GM21737 (cell line): ENCODE measurements around the gene ATP10D.

ENCODE experiments used
- ATAC-seq: cut with Tn5 transposase; IDR thresholded peaks from one replicate; pipeline ENCODE4 v1.9.1; 2021; ENCODE audit warnings: mild to moderate bottlenecking, moderate library complexity; ENCODE audit not compliant: unreplicated experiment

ATP10D gene

DNA sequence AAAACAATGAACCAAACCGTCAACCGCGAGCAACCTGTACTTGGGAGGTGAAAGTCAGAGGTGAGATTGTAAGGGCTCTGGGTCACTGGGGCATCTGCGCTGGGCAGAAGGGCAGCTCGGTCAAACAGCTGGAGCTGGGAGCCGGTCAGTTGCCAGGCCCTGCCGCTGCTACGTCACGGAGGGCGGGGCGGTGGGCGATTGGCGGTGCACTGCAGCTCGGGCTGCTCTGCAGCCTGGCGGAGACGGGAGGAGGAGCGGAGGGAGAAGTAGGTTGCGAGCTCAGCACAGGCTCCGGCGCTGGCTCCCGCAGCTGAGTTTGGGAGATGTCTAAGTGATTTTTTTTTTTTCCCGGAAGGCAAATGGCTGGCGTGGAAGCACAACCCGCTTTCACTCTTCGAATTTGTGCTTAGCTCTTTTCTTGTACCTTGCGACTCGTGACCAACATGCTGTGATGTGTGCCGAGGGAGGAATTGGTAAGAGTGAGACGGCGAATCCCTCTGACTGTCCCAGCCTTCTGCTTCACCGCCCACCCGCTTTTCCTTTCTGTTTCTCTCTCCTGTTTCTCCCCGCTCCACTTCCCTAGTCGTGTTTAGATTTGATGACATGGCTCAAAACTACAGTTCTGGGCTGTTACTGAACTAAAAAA lies at the start of gene ATP10D:
TSS of gene ATP10D (plus strand) at position 229 of the 646 bp plus-strand sequence. CDS start 27,266 bp downstream, outside the sequence.
- peak; percentile 96 for ATAC-seq

DNA sequence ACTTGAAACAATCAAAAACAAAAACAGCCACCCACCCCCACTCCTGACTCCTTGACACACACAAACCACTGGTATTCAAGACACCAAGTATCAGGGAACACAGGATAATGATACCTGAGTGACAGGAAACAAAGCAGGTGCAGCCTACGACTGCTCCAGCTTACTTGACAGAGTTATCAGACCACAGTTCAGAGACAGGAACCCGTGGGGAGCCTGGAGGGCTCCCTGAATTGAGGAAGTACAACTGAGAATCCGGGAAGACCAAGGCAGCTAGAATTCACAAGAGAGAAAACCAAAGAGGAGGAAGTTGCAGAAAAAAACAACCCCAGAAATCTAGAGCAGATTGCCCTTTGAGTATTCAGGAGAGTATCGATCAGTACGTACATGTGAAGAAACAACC lies 42.1 kb upstream of the ATP10D start:
- ATAC-seq: no peak

DNA sequence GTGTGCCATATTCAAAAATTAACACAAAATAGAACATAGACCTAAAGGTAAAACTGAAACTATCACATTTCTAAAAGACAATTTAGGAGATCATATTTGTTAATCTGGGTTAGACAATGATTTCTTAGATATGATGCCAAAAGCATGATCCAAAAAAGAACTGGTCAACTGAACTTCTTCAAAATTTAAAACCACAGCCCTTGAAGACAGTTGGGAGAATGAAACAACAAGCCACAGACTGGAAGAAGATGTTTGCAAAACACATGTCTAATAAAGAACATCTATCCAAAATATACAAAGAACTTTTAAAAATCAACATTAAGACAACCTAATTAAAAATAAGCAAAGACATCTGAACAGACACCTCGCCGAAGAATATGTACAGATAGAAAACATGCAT lies 41.0 kb upstream of the ATP10D start:
- no peak for ATAC-seq

DNA sequence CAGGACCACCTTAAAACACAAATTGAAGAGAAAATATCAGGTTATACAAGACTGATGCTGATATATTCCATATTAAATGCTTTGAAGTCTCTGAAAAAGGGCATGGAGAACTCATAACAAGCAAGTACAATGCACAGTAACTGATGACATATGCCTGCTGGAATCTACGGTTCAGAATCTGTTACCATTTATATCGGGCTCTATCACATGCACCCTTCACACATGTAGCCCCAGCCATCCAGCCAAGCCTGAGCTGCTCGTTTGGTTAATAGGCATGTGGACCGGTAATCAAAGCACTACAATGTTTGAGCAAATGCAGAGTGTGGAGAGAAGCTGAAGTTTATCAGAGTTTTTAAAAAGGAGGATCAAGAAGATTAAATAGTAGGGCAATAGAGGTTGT lies 33.4 kb upstream of the ATP10D start:
- ATAC-seq: no peak

DNA sequence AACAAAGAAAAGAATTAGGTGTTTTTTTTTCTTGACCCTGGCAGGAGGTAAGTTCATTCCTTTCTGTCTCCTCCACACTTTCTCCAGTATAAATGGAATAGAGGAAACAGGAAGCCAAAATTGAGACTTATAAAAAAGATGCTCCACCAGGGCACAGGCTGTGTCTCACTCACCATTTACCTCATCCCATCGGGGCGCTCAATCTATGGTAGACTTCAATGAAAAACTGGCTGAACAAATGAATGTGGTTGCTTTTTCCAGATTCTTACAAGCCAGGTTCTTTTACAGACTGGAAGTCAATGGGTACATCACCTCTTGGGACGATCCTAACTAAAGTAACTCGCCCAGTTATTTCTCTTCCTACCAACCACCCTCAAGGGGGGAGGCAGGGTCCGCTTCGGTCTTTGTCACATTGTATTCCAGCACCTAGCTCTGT lies 22.3 kb upstream of the ATP10D start:
- peak; percentile 26 for ATAC-seq

DNA sequence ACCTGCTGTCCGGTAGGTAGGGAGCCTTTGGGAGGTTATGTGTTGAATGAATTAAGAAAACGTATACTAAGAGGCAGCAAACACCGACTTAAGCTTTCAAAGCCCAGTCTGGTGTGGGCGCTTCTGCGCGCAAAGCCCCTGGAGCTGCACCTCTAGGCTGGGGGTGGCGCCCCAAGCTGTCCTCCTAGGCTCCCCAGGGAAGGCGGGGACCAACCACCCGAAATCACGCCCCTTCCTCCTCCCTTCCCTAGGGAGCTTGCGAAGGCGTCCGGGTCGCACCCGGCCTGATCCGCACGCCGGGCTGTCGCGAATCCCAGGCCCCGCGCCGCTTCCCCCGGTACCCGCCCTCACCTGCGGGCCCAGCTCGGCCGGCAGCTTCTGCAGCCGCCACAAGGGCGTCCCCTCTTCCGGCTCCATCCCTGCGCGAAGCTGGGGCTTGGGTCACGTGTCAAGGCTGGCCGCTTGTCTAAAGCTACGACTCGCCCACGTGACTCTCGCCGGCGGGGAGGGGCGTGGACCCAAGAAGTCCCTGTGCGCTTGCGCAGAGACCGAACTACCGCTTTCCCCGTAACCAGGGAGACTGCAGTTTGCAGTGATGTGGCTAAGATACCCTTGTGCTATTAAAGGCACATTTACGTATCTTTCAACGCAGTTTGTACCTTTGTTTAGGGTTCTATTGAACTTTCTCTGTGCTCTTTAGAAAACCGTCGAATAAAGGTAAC lies 21.7 kb upstream of the ATP10D start, which contains the start of gene COMMD8:
TSS of gene COMMD8 (minus strand) at position 468 of the 722 bp plus-strand sequence. CDS start at position 417, 51 bp downstream.
- ATAC-seq: peak; percentile 93

DNA sequence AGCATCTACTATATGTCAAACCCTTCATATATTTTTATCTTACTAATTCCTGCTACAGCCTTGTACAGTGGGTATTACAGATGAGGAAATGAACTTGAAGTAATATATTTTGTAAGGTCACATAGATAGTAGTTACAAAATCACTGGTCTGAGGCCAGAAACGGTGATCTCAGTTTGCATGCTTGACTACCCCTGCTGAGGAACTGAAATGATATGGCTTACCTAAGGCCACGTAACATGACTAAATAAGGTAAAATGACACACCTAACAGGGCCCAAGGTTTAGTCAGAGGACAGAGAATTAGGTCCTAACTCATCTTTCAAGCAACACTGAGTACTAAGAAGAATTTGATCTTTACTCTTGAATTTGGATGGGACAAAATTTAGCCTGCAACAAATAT lies 20.1 kb upstream of the ATP10D start:
- ATAC-seq: no peak

DNA sequence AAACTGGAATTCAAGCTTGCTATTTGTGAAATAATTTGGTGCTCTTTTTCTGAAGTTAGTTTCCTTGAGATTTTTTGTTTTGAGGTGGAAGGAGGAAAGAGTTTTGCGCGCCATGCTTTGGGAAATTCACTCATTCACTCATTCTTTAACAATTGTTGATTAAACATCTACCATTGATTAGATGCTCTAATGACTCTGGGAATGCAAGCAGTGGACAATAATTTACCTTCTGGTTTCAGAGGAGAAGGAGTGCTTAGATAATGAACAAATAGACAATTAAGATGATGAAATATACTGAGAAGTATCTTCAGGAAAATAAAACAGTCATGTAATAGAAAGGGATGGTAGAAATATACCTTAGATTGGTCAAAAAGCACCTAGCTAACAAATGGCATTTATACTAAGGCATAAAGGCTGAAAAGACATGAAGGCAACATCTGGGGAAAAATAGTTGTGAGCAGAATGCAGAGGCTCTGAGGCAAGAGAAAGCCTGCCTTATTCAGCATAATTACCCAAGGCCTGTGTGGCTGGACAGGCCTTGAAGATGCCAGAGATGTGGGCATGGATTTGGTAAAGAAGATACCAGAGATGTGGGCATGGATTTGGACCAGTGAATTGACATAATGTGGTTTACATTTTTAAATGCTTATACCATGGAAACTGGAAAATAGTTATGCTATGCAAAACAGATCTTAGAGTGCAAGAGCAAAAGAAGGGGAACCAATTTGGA lies 18.9 kb upstream of the ATP10D start:
- no peak for ATAC-seq

DNA sequence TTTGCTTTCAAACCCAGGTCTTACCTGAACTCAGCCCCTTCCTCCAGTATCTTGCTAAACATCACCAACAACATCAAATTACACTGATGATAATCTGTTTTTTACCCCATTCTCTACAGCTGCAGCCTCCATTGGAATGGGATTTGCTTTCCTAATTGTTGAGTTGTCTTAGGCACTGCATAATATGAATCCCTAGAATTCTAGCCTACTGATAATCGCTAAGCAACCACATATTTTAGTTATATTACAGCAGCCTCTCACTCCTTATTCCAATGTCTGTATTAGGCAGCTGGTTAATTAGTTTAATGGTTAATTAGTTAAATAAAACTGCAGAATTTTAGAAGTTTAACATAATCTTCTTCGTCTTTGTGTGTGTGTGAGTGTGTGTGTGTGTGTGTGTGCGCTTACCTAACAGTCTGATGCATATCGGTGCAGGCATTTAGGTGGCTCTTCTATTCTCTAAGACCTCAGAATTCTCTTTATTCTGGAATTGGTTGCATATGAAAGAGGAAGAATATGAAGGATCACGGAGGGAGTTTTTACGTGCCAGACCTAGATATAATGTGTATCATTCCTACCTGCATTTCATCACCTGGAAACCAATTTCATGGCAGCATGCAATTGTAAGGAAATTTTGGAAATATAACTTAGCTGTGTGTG lies 16.2 kb upstream of the ATP10D start:
- ATAC-seq: no peak

DNA sequence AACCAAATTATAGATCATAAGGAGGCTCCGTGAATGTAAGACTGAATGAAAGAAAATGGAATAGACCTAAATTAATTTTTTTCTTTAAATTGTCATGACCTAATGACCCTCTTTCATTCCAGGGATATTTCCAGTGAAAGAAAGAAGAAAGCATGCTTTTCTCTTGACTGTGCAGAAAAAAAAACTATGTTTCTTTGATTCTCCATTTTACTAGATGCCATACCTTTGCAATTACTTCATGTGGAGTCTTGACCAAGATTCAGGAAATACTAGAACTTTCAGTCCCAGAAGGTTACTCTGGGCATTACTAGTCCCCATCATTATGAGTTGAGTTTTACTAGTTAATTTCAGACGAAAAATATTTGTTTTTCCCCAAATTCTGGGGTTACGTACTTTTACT lies 15.1 kb upstream of the ATP10D start:
- no peak for ATAC-seq

DNA sequence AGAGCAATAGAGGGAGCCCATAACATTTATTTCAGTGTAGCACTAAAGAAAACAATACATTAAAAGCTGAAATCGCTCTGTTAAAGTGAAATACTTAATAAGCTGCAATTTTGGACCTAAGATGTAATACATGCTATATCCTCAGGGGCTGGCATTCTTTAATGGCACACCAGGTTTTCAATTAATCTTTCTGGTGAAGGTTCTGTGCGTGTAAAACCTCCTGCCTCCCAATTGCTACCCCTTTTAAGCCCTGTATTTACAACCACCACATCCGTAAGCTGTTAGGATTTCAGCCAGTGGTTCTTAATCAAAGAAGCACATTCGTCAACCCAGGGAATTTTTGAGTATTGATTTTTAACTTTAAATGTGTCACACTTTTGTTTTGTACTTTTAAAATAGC lies 14.0 kb upstream of the ATP10D start:
- ATAC-seq: no peak

DNA sequence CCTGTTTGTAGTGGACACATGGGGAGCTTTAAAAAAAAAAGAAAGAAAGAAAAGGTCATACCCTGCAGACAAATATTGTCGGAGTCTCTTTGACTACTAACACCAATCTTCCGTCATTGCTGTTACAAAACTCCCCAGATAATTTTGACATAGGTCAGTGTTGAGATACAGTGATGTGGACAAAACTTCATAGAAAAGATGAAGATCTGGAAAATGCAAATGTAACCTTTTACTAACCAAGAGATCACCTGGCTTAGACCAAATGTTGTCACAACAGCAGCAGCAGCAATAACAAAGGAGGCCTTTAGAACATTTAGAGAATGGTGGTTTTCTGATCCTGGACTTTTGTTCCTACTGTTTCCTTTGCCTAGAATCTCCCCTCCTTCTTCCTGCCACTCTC lies 13.5 kb upstream of the ATP10D start:
- ATAC-seq: no peak

DNA sequence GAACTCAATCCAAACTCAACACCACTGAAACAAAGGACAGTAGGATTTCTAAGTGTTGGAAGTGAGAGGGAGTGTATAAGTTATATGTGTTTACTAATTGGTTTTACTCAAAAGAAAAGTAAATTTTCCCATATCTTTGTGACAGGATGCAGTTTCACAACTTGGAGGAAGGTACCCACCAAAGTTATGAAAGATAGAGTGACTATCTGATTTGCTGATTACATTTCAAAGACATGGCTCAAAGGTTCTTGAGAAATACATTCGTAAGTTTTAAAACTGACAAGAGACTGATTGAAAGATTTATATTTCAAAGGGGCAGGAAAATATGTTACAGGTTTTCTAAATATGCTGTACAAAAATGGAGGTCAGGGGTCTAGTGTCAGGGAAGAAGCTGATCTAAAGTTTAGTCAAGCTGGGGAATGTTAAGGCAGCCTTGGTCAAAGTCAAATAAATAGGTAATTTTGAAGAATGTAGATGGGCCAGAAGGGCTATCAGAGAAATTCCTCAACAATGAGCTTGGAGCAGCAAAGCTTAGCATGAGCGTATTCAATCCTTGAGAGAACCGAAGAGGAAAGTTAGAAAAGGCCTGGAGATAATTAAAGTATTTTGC lies 11.8 kb upstream of the ATP10D start:
- ATAC-seq: no peak

DNA sequence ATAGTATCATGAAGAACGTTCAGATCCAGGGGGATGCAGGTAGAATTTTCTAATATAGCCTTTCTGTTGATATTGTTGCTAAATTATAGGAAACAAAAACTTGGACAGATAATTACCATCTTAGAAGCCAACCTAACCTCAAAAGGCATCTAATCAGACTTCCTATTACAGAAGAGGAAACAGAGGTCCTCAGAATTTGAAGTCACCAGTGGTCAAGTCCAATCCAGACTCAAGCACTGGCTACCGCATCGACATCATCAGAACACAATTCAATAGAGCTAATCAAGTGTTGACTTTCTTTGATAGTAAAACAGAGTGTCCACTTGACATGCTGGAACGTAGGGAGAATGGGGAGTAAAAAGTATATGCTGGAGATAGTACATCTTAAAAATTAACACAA lies 10.3 kb upstream of the ATP10D start:
- no peak for ATAC-seq

DNA sequence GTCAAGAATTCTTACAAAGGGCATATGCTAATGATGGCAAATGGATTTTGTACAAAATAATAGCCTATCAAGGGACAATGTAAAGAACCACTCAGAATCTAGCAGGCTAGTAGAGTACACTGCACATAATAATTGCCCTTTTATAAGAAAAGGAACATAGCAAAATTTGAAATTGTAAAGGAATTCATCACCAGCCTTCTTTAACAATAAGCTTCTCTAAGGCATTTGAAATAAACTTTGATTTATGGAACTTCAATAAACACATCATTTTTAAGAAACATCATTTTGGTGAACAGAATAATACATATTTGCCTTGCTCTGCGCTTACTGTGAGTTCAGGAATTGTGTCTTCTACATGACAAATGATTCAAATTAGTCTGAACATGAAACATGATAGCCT lies 9.7 kb upstream of the ATP10D start:
- no peak for ATAC-seq

DNA sequence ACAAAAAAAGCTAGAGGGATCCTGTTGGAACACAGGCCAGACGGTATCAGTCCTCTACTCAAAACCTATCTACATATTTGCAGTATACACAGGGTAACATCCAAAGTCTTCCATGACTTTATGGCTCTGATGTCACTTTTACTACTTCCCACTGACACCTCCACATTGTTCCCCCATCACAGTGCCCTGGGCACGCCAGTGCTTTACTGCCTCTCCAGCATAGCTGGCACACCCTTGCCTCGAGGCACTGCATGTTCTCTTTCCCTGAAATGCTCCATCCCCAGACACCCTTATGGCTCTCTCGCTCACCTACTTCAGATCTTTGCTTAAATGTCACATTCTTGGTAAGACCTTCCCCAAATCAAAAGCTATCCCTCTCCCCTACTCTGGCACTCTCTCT lies 6.3 kb upstream of the ATP10D start:
- ATAC-seq: no peak

DNA sequence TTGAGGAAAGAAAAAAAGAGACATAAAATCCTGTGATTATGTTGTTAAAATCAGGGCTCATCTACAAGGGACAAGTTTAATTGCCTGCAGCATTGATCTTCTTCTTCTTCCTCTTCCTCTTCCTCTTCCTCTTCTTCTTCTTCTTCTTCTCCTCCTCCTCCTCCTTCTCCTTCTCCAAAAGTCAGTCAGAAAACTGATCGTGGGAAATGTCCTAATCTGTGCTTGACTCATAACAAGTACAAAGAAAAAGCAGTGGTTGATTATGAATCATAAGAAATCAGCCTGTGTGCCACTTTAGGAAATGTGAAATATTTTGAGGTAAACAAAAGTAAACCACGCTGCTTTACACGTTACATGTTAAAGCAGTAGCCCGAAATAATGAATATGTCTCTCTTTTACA lies 2.7 kb upstream of the ATP10D start:
- ATAC-seq: no peak

DNA sequence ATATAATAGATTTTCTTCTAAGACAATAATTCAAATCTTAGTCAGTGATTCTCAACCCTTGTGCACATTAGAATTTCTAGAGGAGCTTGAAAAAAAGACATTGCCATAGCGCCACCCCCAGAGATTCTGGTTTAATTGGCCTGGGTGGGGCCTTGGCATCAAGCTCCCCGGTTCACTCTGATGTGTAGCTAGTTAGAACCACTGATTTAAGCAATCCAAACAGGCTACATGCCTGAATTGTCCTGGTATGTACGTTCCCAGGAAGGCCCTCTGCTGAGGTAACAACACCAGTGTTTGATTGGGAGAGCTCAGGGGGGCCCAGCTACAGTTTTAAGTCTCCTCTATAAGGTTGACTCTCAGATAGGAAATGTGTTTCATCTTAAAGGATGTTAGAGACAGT lies 1.3 kb upstream of the ATP10D start:
- no peak for ATAC-seq

DNA sequence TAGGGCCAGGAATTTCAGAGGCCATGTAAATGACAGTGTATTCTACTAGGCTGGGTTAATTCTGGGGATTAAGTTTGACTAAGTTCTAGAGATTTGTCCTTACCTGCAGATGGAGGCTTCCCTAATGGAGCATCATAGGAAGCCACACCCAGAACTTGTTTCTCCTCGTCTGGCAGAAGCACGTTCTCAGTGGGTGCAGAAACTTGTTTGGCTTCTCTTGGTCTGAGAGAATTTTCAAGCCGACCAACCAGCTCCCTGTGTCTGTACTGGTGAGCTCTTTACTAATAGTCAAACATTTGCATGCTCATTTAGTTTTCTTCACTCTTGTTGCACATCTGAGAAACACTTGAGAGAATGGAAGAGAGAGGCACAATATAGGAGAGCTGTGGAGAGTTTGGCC lies 907 bp upstream of the ATP10D start:
- ATAC-seq: no peak

DNA sequence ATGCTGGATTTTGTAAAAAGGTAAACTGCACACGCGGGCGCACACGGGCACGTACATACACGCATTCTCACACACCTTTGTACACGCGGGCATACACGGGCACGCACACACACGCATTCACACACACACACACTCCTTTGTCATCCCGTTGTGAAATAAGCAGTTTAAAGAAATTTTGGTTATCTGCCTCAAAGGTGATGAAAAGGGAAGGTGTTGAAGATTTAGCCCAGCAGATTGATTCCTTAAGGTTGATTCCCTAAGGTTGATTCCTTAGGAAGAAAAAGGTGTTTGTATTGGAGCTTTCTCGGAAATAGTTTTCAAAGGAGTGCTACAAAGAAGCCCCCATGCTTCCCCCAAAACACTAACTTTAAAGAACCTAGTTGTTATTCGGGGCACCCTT lies 693 bp downstream of the ATP10D start:
- ATAC-seq: no peak

DNA sequence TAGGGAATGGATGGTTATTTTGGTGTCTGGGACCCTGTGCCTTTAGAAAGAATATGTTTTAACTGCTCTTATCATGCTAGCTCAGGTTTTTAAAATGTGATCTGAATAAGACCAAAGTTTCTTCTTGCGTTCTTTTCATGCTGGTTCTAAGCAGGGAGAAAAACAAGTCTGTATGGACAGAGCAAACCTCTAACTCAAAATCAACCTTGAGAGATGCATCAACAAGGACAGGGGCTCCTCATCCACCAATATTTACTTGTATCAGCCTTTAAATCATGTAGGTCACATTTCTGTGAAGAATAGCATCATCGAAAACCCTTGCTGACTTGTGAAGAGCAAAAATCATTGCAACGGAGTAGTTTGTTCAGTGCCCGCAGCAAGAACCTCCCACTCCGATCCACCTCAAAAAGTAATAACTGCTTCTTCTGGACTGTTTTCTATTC lies 1.2 kb downstream of the ATP10D start:
- ATAC-seq: no peak
